Fibroblast of lung (primary cell): ENCODE results near the gene MMP13. TPM values are rescaled to one million over a fixed set of nuclear protein-coding genes. Genes with fewer than 3 reads are reported as not detected.

Source experiments
- DNase-seq, 2 donors: peaks; one replicate each; pipeline versions ENCODE4 v3.0.0 to v3.0.0-alpha.2; 2010; ENCODE audit warnings: low read depth in 2 of 2
- H2AFZ ChIP-seq: 2 replicates; pipeline ENCODE4 v1.5.1; 2012; ENCODE audit warnings: low read length, control low read depth, inconsistent platforms
- H3K27ac ChIP-seq: 2 replicates; pipeline ENCODE4 v1.5.1; 2011; ENCODE audit warnings: low read length, control low read depth; ENCODE audit not compliant: insufficient read depth
- H3K27me3 ChIP-seq: 2 replicates; pipeline ENCODE4 v1.5.1; 2011; ENCODE audit warnings: mild to moderate bottlenecking, low read length; ENCODE audit not compliant: control insufficient read depth, insufficient read depth
- H3K36me3 ChIP-seq: 2 replicates; pipeline ENCODE4 v1.5.1; 2011; ENCODE audit warnings: low read length; ENCODE audit not compliant: control insufficient read depth, insufficient read depth
- H3K4me1 ChIP-seq: 2 replicates; pipeline ENCODE4 v1.5.1; 2011; ENCODE audit warnings: low read length; ENCODE audit not compliant: control insufficient read depth, insufficient read depth; ENCODE audit errors: extremely low read depth
- H3K4me2 ChIP-seq: 2 replicates; pipeline ENCODE4 v1.5.1; 2011; ENCODE audit warnings: low read length, control low read depth; ENCODE audit not compliant: insufficient read depth; ENCODE audit errors: extremely low read depth
- H3K4me3 ChIP-seq, 4 experiments: fragments of 200-600 bp in 1 of 4; sonication (generic) in 1 of 4; replicated peaks in 1 of 4; 2 replicates each; pipeline ENCODE4 v1.5.1; 2011 to 2016; ENCODE audit warnings: low read length in 4 of 4, low read depth in 3 of 4, mild to moderate bottlenecking in 3 of 4, control low read depth in 2 of 4, inconsistent platforms in 1 of 4, mixed read lengths in 1 of 4; ENCODE audit not compliant: insufficient read depth in 1 of 4; ENCODE audit errors: control extremely low read depth in 1 of 4
- H3K79me2 ChIP-seq: 2 replicates; pipeline ENCODE4 v1.5.1; 2012; ENCODE audit warnings: mild to moderate bottlenecking, low read length, inconsistent platforms; ENCODE audit not compliant: control insufficient read depth, insufficient read depth
- H3K9ac ChIP-seq: 2 replicates; pipeline ENCODE4 v1.5.1; 2011; ENCODE audit warnings: mild to moderate bottlenecking, low read length, control low read depth; ENCODE audit not compliant: insufficient read depth
- H3K9me3 ChIP-seq: 2 replicates; pipeline ENCODE4 v1.5.1; 2012; ENCODE audit warnings: low read depth, low read length; ENCODE audit not compliant: control insufficient read depth, insufficient read depth
- H4K20me1 ChIP-seq: 2 replicates; pipeline ENCODE4 v1.5.1; 2011; ENCODE audit warnings: low read length; ENCODE audit not compliant: control insufficient read depth, insufficient read depth; ENCODE audit errors: extremely low read depth
- CTCF ChIP-seq, 2 donors: IDR thresholded peaks in 1 of 2; conservative IDR thresholded peaks in 1 of 2; 1 replicate in 1 of 2; 2 replicates in 1 of 2; pipeline ENCODE4 v1.5.1; 2011 to 2012; ENCODE audit warnings: low read length in 2 of 2, control low read depth in 1 of 2, inconsistent platforms in 1 of 2, low read depth in 1 of 2, mild to moderate bottlenecking in 1 of 2
- EZH2 ChIP-seq: IDR thresholded peaks from 2 replicates; pipeline ENCODE4 v1.5.1; 2012; ENCODE audit warnings: low read length, control low read depth, mild to moderate bottlenecking; ENCODE audit errors: missing control alignments
- polyA plus RNA-seq, 2 donors: library from polyadenylated mRNA; depleted of rRNA in 1 of 2; stranded (reverse) in 1 of 2; unstranded in 1 of 2; fragments of >200 nt; gene quantifications; 2 replicates each; pipeline ENCODE4 v1.2.1, GENCODE V29; 2011 to 2012; ENCODE audit warnings: missing spikeins in 1 of 2
- total RNA-seq: library from RNA; depleted of rRNA; stranded (reverse); fragments of >200 nt; gene quantifications from 2 replicates; pipeline ENCODE4 v1.2.1, GENCODE V29; 2014

The MMP13 gene
- total and polyA plus RNA-seq, 2 donors (not counting 1 experiment from before 2014, with no cell fraction given), result not detected

- Histone ChIP-seq H3K27ac (no peak overlapping the region), H3K79me2 (no peaks in the 10 kb centered on the region), H3K4me3 (no peak overlapping the region), H3K4me1 (no peaks in the 10 kb centered on the region), H3K36me3 (no peaks in the 10 kb centered on the region), H3K9me3 (no peaks in the 10 kb centered on the region), H4K20me1 (no peaks in the 10 kb centered on the region), H2AFZ (no peak overlapping the region), H3K27me3 (no peaks in the 10 kb centered on the region), H3K9ac (no peak overlapping the region), H3K4me2 (no peak overlapping the region)
- no peak for TF ChIP-seq CTCF (conservative IDR thresholded peaks at IDR 0.05 in 1 of 2, IDR thresholded peaks at IDR 0.05 in 1 of 2; ENCODE audit: low read depth in 1 of 2, low read length in 2 of 2)
- TF ChIP-seq EZH2, result no peak
- DNase-seq, result no peak
Observed at GRCh38 chr11:102920118-102920684, 35.3 kb downstream of the MMP13 start.

GRCh38 chr11:102915044-102915375 lies 40.5 kb downstream of the MMP13 start:
- Histone ChIP-seq H3K4me3 (no peak overlapping the region), H3K27me3 (no peaks in the 10 kb centered on the region), H3K9me3 (no peaks in the 10 kb centered on the region), H4K20me1 (no peaks in the 10 kb centered on the region), H3K36me3 (no peaks in the 10 kb centered on the region), H3K79me2 (no peaks in the 10 kb centered on the region), H2AFZ (no peak overlapping the region), H3K4me1 (no peaks in the 10 kb centered on the region), H3K9ac (no peak overlapping the region), H3K4me2 (no peak overlapping the region), H3K27ac (no peak overlapping the region)
- DNase-seq, result no peak
- TF ChIP-seq CTCF (conservative IDR thresholded peaks at IDR 0.05 in 1 of 2, IDR thresholded peaks at IDR 0.05 in 1 of 2; ENCODE audit: low read depth in 1 of 2, low read length in 2 of 2) (no peak), EZH2 (no peak)

- Histone ChIP-seq H3K27me3 (no peaks in the 10 kb centered on the region), H3K4me1 (no peaks in the 10 kb centered on the region), H3K9ac (no peak overlapping the region), H4K20me1 (no peaks in the 10 kb centered on the region), H2AFZ (no peak overlapping the region), H3K4me2 (no peak overlapping the region), H3K9me3 (no peaks in the 10 kb centered on the region), H3K27ac (no peak overlapping the region), H3K4me3 (no peak overlapping the region), H3K79me2 (no peaks in the 10 kb centered on the region), H3K36me3 (no peaks in the 10 kb centered on the region)
- peak; percentile 31 to 68 for DNase-seq
- TF ChIP-seq EZH2 (no peak), CTCF (conservative IDR thresholded peaks at IDR 0.05 in 1 of 2, IDR thresholded peaks at IDR 0.05 in 1 of 2; ENCODE audit: low read depth in 1 of 2, low read length in 2 of 2) (peak; percentile 82 to 88)
Observed at GRCh38 chr11:102914238-102915043, 41.1 kb downstream of the MMP13 start.
